AG04450 (cell line): ENCODE results near the gene MCM6. TPM values are rescaled to one million over a fixed set of nuclear protein-coding genes. Genes with fewer than 3 reads are reported as not detected.

Experiments used
- CTCF ChIA-PET: fragments of 300-600, 350-600 bp; formaldehyde crosslinking; extraction: SDS; loops from one replicate; lab custom pipeline; 2022; ENCODE audit warnings: antibody characterized with exemption, inconsistent platforms; lab: Charles Lee
- POLR2A ChIA-PET: fragments of 350-600 bp; formaldehyde crosslinking; extraction: SDS; loops from one replicate; lab custom pipeline; 2021; ENCODE audit warnings: antibody characterized with exemption, inconsistent platforms; lab: Yijun Ruan, JAX
- DNase-seq: peaks from one replicate; pipeline ENCODE4 v3.0.0-alpha.2; 2011; ENCODE audit warnings: low read depth, low spot score
- H3K27ac ChIP-seq: one replicate; pipeline ENCODE4 v1.5.1; 2012; ENCODE audit warnings: low read depth, low read length, control low read depth
- H3K27me3 ChIP-seq: one replicate; pipeline ENCODE4 v1.6.0; 2012; ENCODE audit warnings: low read length; ENCODE audit not compliant: control insufficient read depth, insufficient read depth
- H3K4me3 ChIP-seq: 2 replicates; pipeline ENCODE4 v1.5.1; 2011; ENCODE audit warnings: mild to moderate bottlenecking, low read depth, low read length, control low read depth
- H3K9me3 ChIP-seq: 2 replicates; pipeline ENCODE4 v1.5.1; 2012; ENCODE audit warnings: low read length; ENCODE audit not compliant: control insufficient read depth, insufficient read depth
- CTCF ChIP-seq: IDR thresholded peaks from 2 replicates; pipeline ENCODE4 v1.5.1; 2011; ENCODE audit warnings: low read depth, low read length, control low read depth, inconsistent platforms
- polyA plus RNA-seq: library from polyadenylated mRNA; depleted of rRNA; stranded (reverse); fragments of >200 nt; gene quantifications from 2 replicates; pipeline ENCODE4 v1.2.3, GENCODE V29; 2011

MCM6 gene
- polyA plus RNA-seq, 1 experiment = 27.3 TPM

- CTCF ChIA-PET = interaction anchor here (1.8 kb wide), 1 partner anchor 48 kb away, joined by 4 read pairs; no protein-coding TSS in a partner anchor
- TF ChIP-seq CTCF = no peak
- Histone ChIP-seq H3K27ac (no peak overlapping the region), H3K27me3 (no peaks in the 10 kb centered on the region), H3K4me3 (no peak overlapping the region), H3K9me3 (no peaks in the 10 kb centered on the region)
- DNase-seq = no peak
- POLR2A ChIA-PET = no interaction called here
Observed at GRCh38 chr2:135845257-135845656, 31.0 kb downstream of the MCM6 start.

- no peak for TF ChIP-seq CTCF
- Histone ChIP-seq H3K27me3 (no peaks in the 10 kb centered on the region), H3K9me3 (no peaks in the 10 kb centered on the region), H3K27ac (no peak overlapping the region), H3K4me3 (no peak overlapping the region)
- DNase-seq = no peak
- CTCF ChIA-PET = interaction anchor here (1.8 kb wide), 1 partner anchor 47 kb away, joined by 4 read pairs; no protein-coding TSS in a partner anchor
- POLR2A ChIA-PET = no interaction called here
Observed at GRCh38 chr2:135844301-135844895, 31.8 kb downstream of the MCM6 start.

GRCh38 chr2:135843671-135844070 lies 32.6 kb downstream of the MCM6 start:
- POLR2A ChIA-PET = no interaction called here
- no peak for TF ChIP-seq CTCF
- CTCF ChIA-PET = no interaction called here
- no peak overlapping the region for H3K27ac ChIP-seq
- H3K9me3 ChIP-seq = no peaks in the 10 kb centered on the region
- no peak overlapping the region for H3K4me3 ChIP-seq
- DNase-seq = no peak
- H3K27me3 ChIP-seq = no peaks in the 10 kb centered on the region

GRCh38 chr2:135840601-135841000 lies 35.6 kb downstream of the MCM6 start:
- ChIA-PET CTCF (interaction anchor here (3.0 kb wide), 1 partner anchor 43 kb away, joined by 20 read pairs; no protein-coding TSS in a partner anchor), POLR2A (no interaction called here)
- Histone ChIP-seq H3K27ac (no peak overlapping the region), H3K4me3 (no peak overlapping the region), H3K9me3 (no peaks in the 10 kb centered on the region), H3K27me3 (no peaks in the 10 kb centered on the region)
- DNase-seq = no peak
- TF ChIP-seq CTCF = no peak

GRCh38 chr2:135839713-135840112 lies 36.5 kb downstream of the MCM6 start:
- ChIA-PET CTCF (interaction anchor here (0.6 to 3.0 kb wide), 2 partner anchors 42 to 836 kb away, joined by 3 to 20 read pairs; no protein-coding TSS in a partner anchor), POLR2A (interaction anchor here (0.6 kb wide), 1 partner anchor 26 kb away, joined by 3 read pairs; no protein-coding TSS in a partner anchor)
- Histone ChIP-seq H3K27me3 (no peaks in the 10 kb centered on the region), H3K27ac (no peak overlapping the region), H3K9me3 (no peaks in the 10 kb centered on the region), H3K4me3 (no peak overlapping the region)
- no peak for TF ChIP-seq CTCF
- peak; percentile 59 for DNase-seq
